Measurements from ENCODE around the gene LAMTOR5.
"Not testable (repeated sequence)": the region's sequence is repeated elsewhere in the genome, so short reads cannot be mapped to it uniquely, and the experiment has no call there.

LAMTOR5 gene

GRCh38 chr1:110407260-110408210 is at the start of gene LAMTOR5:
LAMTOR5 (minus strand) TSS chr1:110407694; CDS start chr1:110407620, 74 bp downstream.
- peak; percentile 44 to 94 (median 84) for DNase-seq

GRCh38 chr1:110457206-110457605 is 49.7 kb upstream of the LAMTOR5 start:
- DNase-seq: no peak

- no peak for DNase-seq
These were observed 47.7 kb upstream of the LAMTOR5 start for GRCh38 chr1:110455151-110455550.

GRCh38 chr1:110454328-110454727 is 46.8 kb upstream of the LAMTOR5 start:
- no peak for DNase-seq

- DNase-seq: no peak
These were observed 46.3 kb upstream of the LAMTOR5 start for GRCh38 chr1:110453829-110454228.

GRCh38 chr1:110452330-110452729 is 44.8 kb upstream of the LAMTOR5 start:
- peak in 1 of 56 donors; percentile 22 for DNase-seq

- no peak for DNase-seq
These were observed 43.4 kb upstream of the LAMTOR5 start, which contains the start of gene PROK1 for GRCh38 chr1:110450929-110451328. PROK1 (plus strand) TSS chr1:110451149; CDS start chr1:110451217, 68 bp downstream.

- no peak for DNase-seq
These were observed 42.5 kb upstream of the LAMTOR5 start for GRCh38 chr1:110449661-110450651.

- no peak for DNase-seq
These were observed 37.1 kb upstream of the LAMTOR5 start for GRCh38 chr1:110444561-110444960.

- no peak for DNase-seq
These were observed 36.0 kb upstream of the LAMTOR5 start for GRCh38 chr1:110443451-110443850.

- no peak for DNase-seq
These were observed 34.4 kb upstream of the LAMTOR5 start for GRCh38 chr1:110441888-110442287.

- no peak for DNase-seq
These were observed 33.4 kb upstream of the LAMTOR5 start for GRCh38 chr1:110440877-110441276.

- DNase-seq: not testable (repeated sequence)
These were observed 32.4 kb upstream of the LAMTOR5 start for GRCh38 chr1:110439873-110440272.

- DNase-seq: no peak
These were observed 31.4 kb upstream of the LAMTOR5 start for GRCh38 chr1:110438893-110439292.

- DNase-seq: not testable (repeated sequence)
These were observed 30.3 kb upstream of the LAMTOR5 start for GRCh38 chr1:110437645-110438299.

GRCh38 chr1:110436635-110437034 is 29.1 kb upstream of the LAMTOR5 start:
- no peak for DNase-seq

GRCh38 chr1:110434946-110435345 is 27.5 kb upstream of the LAMTOR5 start:
- no peak for DNase-seq

- DNase-seq: peak in 2 of 56 donors; percentile 11 to 16
These were observed 26.3 kb upstream of the LAMTOR5 start for GRCh38 chr1:110433803-110434202.

GRCh38 chr1:110433213-110433612 is 25.7 kb upstream of the LAMTOR5 start:
- no peak for DNase-seq

- no peak for DNase-seq
These were observed 23.4 kb upstream of the LAMTOR5 start for GRCh38 chr1:110430901-110431300.

GRCh38 chr1:110430366-110430765 is 22.9 kb upstream of the LAMTOR5 start:
- DNase-seq: no peak
